Suprapubic skin (tissue), 3 donors: ENCODE results near the gene ANKRD39.

ENCODE experiments used
- POLR2A ChIP-seq, 2 donors: fragments of 450-650 bp; IDR thresholded peaks; one replicate each; pipeline ENCODE4 v1.6.1; 2017; ENCODE audit warnings: antibody characterized with exemption in 2 of 2, mild to moderate bottlenecking in 2 of 2, moderate library complexity in 2 of 2
- TF ChIP-seq, protein P1 (sequence below), 2 donors: fragments of 200-600 bp in 1 of 2; fragments of 450-650 bp in 1 of 2; sonication (generic) in 1 of 2; IDR thresholded peaks; one replicate each; pipeline ENCODE4 v1.5.1; 2016 to 2019; ENCODE audit warnings: antibody characterized with exemption in 2 of 2, mild to moderate bottlenecking in 1 of 2, moderate library complexity in 1 of 2

DNA sequence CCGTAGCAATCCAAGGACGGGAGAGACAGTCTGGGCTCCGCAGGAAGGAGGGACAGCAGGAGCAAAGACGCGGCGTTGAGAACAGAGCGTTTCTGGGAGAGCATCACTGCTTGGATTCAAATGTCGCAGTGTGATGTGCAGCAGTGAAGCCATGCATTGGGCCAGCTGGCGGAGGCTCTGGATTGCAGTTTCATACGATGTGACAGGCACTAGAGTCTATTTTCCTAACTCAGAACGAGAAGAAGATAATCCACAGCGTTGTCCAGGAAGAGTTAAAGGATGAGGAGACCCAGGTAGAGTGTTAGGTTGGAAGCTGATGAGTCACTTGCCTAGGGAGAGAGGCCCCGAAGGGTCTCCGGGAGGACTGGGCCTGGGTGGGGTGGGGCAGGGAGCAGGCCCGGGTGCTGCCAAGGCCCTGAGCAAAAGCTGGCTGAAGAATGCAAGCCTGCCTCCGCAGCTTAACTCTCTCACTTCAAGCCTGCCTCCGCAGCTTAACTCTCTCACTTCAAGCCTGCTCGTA lies 29.7 kb upstream of the ANKRD39 start:
- TF ChIP-seq, protein P1, sequence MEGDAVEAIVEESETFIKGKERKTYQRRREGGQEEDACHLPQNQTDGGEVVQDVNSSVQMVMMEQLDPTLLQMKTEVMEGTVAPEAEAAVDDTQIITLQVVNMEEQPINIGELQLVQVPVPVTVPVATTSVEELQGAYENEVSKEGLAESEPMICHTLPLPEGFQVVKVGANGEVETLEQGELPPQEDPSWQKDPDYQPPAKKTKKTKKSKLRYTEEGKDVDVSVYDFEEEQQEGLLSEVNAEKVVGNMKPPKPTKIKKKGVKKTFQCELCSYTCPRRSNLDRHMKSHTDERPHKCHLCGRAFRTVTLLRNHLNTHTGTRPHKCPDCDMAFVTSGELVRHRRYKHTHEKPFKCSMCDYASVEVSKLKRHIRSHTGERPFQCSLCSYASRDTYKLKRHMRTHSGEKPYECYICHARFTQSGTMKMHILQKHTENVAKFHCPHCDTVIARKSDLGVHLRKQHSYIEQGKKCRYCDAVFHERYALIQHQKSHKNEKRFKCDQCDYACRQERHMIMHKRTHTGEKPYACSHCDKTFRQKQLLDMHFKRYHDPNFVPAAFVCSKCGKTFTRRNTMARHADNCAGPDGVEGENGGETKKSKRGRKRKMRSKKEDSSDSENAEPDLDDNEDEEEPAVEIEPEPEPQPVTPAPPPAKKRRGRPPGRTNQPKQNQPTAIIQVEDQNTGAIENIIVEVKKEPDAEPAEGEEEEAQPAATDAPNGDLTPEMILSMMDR (IDR thresholded peaks at IDR 0.05): no peak
- no peak for TF ChIP-seq POLR2A (IDR thresholded peaks at IDR 0.05)
